Measurements from ENCODE around the gene SMOC2. TPM values are rescaled to one million over a fixed set of nuclear protein-coding genes. Genes with fewer than 3 reads are reported as not detected.

Gene SMOC2
- total RNA-seq, 3 donors from 2014 or later (not counting 1 experiment from before 2014, with no cell fraction given): not detected

DNA sequence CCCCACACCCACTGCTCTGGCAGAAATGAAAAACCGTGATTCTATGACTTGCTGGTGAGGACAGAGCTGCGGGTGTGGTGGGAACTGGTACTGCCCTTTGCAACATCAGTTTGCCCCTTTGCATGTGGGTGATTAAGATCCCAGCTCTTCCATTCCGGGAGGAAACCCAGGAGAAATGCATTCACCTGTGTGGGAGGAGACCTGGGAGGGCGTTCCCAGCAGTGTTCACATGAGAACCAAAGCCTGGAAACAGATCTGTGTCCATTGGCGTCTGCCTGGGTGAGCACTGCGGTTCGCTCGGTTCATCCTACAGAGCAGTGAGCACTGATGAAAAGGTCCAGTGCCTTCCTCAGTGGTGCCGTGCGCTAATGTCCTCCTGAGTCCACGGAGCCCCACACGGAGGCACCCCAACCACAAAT lies 89.7 kb downstream of the SMOC2 start:
- H3K9me3 ChIP-seq (ENCODE audit: control insufficient read depth, insufficient read depth, low read length): no peaks in the 10 kb centered on the region
- ATAC-seq (no peak), DNase-seq (no peak)
- H3K9me3 Mint-ChIP-seq: no peaks in the 10 kb centered on the region
- no peaks in the 10 kb centered on the region for H3K36me3 Mint-ChIP-seq
- intact Hi-C loops (cut with micrococcal nuclease): no loop called here
- H3K27ac Mint-ChIP-seq: no peak overlapping the region
- peaks cover 0 to 5% of the 10 kb centered on the region in 2 donors for H3K4me1 Mint-ChIP-seq
- 82% methylated on average over 12 of the region's 12 CpGs for WGBS (ENCODE audit: insufficient coverage)
- H3K4me3 ChIP-seq (ENCODE audit: low read length): no peak overlapping the region
- H3K4me1 ChIP-seq (ENCODE audit: control insufficient read depth, insufficient read depth, low read length): no peaks in the 10 kb centered on the region
- TF ChIP-seq, protein P1, sequence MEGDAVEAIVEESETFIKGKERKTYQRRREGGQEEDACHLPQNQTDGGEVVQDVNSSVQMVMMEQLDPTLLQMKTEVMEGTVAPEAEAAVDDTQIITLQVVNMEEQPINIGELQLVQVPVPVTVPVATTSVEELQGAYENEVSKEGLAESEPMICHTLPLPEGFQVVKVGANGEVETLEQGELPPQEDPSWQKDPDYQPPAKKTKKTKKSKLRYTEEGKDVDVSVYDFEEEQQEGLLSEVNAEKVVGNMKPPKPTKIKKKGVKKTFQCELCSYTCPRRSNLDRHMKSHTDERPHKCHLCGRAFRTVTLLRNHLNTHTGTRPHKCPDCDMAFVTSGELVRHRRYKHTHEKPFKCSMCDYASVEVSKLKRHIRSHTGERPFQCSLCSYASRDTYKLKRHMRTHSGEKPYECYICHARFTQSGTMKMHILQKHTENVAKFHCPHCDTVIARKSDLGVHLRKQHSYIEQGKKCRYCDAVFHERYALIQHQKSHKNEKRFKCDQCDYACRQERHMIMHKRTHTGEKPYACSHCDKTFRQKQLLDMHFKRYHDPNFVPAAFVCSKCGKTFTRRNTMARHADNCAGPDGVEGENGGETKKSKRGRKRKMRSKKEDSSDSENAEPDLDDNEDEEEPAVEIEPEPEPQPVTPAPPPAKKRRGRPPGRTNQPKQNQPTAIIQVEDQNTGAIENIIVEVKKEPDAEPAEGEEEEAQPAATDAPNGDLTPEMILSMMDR (IDR thresholded peaks at IDR 0.05): no peak
- H3K27ac ChIP-seq (ENCODE audit: low read length): no peak overlapping the region
- no peak overlapping the region for H3K4me3 Mint-ChIP-seq
- H3K36me3 ChIP-seq (ENCODE audit: control insufficient read depth, insufficient read depth, low read length): no peaks in the 10 kb centered on the region
- no peaks in the 10 kb centered on the region for H3K27me3 ChIP-seq (ENCODE audit: control insufficient read depth, insufficient read depth, low read length)
- H3K27me3 Mint-ChIP-seq (ENCODE audit: low read depth in 2 of 2): peaks cover 0 to 13% of the 10 kb centered on the region in 2 donors

DNA sequence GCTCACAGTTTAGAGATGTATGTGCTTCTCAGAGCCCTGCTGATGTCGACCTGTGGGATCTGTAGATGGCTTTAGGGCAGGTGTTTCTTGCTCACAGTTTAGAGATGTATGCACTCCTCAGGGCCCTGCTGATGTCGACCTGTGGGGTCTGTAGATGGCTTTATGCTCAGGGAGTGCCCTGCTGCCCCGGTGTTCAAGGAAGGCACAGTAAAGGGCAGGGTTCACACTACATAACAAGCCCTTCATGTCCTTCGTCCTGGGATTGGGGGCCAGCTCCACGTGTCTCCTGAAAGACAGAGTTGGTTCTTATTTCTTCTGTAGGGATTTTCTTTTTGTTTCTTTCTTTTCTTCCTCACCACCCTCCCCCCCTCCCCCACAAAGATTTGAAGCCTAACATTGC lies 91.1 kb downstream of the SMOC2 start:
- Histone ChIP-seq H3K9me3 (ENCODE audit: control insufficient read depth, insufficient read depth, low read length) (no peaks in the 10 kb centered on the region), H3K36me3 (ENCODE audit: control insufficient read depth, insufficient read depth, low read length) (no peaks in the 10 kb centered on the region), H3K4me1 (ENCODE audit: control insufficient read depth, insufficient read depth, low read length) (no peaks in the 10 kb centered on the region), H3K4me3 (ENCODE audit: low read length) (no peak overlapping the region), H3K27ac (ENCODE audit: low read length) (no peak overlapping the region), H3K27me3 (ENCODE audit: control insufficient read depth, insufficient read depth, low read length) (no peaks in the 10 kb centered on the region)
- H3K27me3 Mint-ChIP-seq (ENCODE audit: low read depth in 2 of 2): no peaks in the 10 kb centered on the region
- H3K27ac Mint-ChIP-seq: no peak overlapping the region
- H3K4me3 Mint-ChIP-seq: no peak overlapping the region
- peaks cover 0 to 5% of the 10 kb centered on the region in 2 donors for H3K4me1 Mint-ChIP-seq
- no peaks in the 10 kb centered on the region for H3K9me3 Mint-ChIP-seq
- DNase-seq (no peak), ATAC-seq (no peak)
- intact Hi-C loops (cut with micrococcal nuclease): no loop called here
- WGBS (ENCODE audit: insufficient coverage): 72% methylated on average over 3 of the region's 5 CpGs
- TF ChIP-seq, protein P1 (IDR thresholded peaks at IDR 0.05): no peak
- H3K36me3 Mint-ChIP-seq: no peaks in the 10 kb centered on the region

DNA sequence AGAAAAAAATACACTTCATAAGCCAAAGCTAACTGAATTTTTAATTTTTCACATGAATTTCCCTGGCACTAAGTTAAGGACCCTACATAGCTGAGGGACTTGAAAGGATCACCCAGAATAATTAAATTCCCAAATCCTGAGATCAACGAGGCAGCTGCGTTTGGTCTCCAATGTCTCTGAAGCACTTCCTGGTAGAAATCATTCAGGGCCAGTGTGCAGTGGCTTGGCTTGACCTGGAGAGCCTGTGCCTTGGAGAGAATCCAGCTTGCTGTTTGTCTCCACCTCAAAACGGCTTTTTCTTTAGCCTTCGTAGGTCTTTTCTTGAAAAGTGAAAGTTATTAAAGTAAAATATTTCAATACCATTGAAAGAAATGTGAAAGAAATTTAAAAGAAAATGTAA lies 92.4 kb downstream of the SMOC2 start:
- Mint-ChIP-seq H3K4me3 (no peak overlapping the region), H3K36me3 (no peaks in the 10 kb centered on the region), H3K4me1 (peaks cover 0 to 5% of the 10 kb centered on the region in 2 donors), H3K9me3 (no peaks in the 10 kb centered on the region), H3K27ac (no peak overlapping the region), H3K27me3 (ENCODE audit: low read depth in 2 of 2) (no peaks in the 10 kb centered on the region)
- no peak for DNase-seq
- Histone ChIP-seq H3K27me3 (ENCODE audit: control insufficient read depth, insufficient read depth, low read length) (no peaks in the 10 kb centered on the region), H3K4me1 (ENCODE audit: control insufficient read depth, insufficient read depth, low read length) (no peaks in the 10 kb centered on the region), H3K4me3 (ENCODE audit: low read length) (no peak overlapping the region), H3K36me3 (ENCODE audit: control insufficient read depth, insufficient read depth, low read length) (no peaks in the 10 kb centered on the region), H3K27ac (ENCODE audit: low read length) (no peak overlapping the region), H3K9me3 (ENCODE audit: control insufficient read depth, insufficient read depth, low read length) (no peaks in the 10 kb centered on the region)
- WGBS (ENCODE audit: insufficient coverage): 79% methylated on average over 3 of the region's 4 CpGs
- TF ChIP-seq, protein P1 (IDR thresholded peaks at IDR 0.05): no peak
- no peak for ATAC-seq
- intact Hi-C loops (cut with micrococcal nuclease): no loop called here

DNA sequence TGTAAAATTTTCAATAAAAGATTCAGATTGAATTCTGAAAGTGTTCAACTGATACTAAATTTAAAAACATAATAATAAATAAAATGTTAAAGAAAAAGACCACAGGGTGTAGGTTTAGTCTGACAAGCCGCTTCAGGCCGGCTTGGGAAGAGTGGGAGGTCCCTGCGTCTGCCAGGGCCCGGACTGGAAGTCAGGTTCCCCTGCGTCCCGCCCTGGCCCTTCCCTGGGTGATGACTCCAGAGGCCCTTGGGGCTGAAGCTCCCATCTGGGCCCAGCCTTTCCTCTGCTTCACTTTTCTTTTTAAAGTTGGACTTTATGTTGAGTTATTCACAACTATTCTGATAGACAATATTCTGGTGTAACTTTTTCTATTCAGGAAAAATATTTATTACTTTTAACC lies 93.3 kb downstream of the SMOC2 start:
- H3K4me1 Mint-ChIP-seq: peaks cover 0 to 5% of the 10 kb centered on the region in 2 donors
- WGBS (ENCODE audit: insufficient coverage): 91% methylated on average over 6 of the region's 6 CpGs
- TF ChIP-seq, protein P1 (IDR thresholded peaks at IDR 0.05): no peak
- no peaks in the 10 kb centered on the region for H3K4me1 ChIP-seq (ENCODE audit: control insufficient read depth, insufficient read depth, low read length)
- intact Hi-C loops (cut with micrococcal nuclease): no loop called here
- H3K27ac ChIP-seq (ENCODE audit: low read length): no peak overlapping the region
- no peaks in the 10 kb centered on the region for H3K36me3 Mint-ChIP-seq
- H3K27me3 ChIP-seq (ENCODE audit: control insufficient read depth, insufficient read depth, low read length): no peaks in the 10 kb centered on the region
- DNase-seq (no peak), ATAC-seq (no peak)
- H3K4me3 ChIP-seq (ENCODE audit: low read length): no peak overlapping the region
- H3K27me3 Mint-ChIP-seq (ENCODE audit: low read depth in 2 of 2): peaks cover 0 to under 1% of the 10 kb centered on the region in 2 donors
- no peak overlapping the region for H3K4me3 Mint-ChIP-seq
- no peaks in the 10 kb centered on the region for H3K9me3 Mint-ChIP-seq
- H3K36me3 ChIP-seq (ENCODE audit: control insufficient read depth, insufficient read depth, low read length): no peaks in the 10 kb centered on the region
- no peaks in the 10 kb centered on the region for H3K9me3 ChIP-seq (ENCODE audit: control insufficient read depth, insufficient read depth, low read length)
- no peak overlapping the region for H3K27ac Mint-ChIP-seq
